OCI-LY7 (cell line): ENCODE data around the gene CBLL1. TPM values are rescaled to one million over a fixed set of nuclear protein-coding genes. Genes with fewer than 3 reads are reported as not detected.

Experiments used
- BruUV-seq: library from RNA; stranded (reverse); fragments of 400-500 nt; replicated peaks from 2 replicates; lab custom pipeline; 2021; lab: Mats Ljungman, UMichigan
- CTCF ChIA-PET: fragments of 300-600 bp; sonication (Branson Sonifier 250); formaldehyde crosslinking; loops from one replicate; lab custom pipeline; 2022; ENCODE audit warnings: antibody characterized with exemption; ENCODE audit not compliant: unreplicated experiment; lab: Charles Lee
- POLR2A ChIA-PET: fragments of 300-600 bp; sonication (Branson Sonifier 250); formaldehyde crosslinking; loops from one replicate; lab custom pipeline; 2022; ENCODE audit warnings: antibody characterized with exemption; lab: Charles Lee
- DNase-seq: peaks from one replicate; pipeline ENCODE4 v3.0.0-alpha.2; 2015; ENCODE audit warnings: low spot score
- H2AFZ ChIP-seq: fragments of 200-600 bp; sonication (generic), shearing (Covaris generic); 2 replicates; pipeline ENCODE4 v1.6.1; 2014; ENCODE audit warnings: mild to moderate bottlenecking, antibody characterized with exemption, low read length, moderate library complexity
- H3K27ac ChIP-seq: fragments of 200-600 bp; sonication (generic); 2 replicates; pipeline ENCODE4 v1.5.1; 2014; ENCODE audit warnings: mixed run types, low read depth, mild to moderate bottlenecking, moderate library complexity, low read length, inconsistent platforms; ENCODE audit not compliant: poor library complexity, severe bottlenecking
- H3K36me3 ChIP-seq: fragments of 200-600 bp; sonication (generic); 2 replicates; pipeline ENCODE4 v1.6.1; 2014; ENCODE audit warnings: mild to moderate bottlenecking, antibody characterized with exemption, low read length, moderate library complexity, mixed read lengths; ENCODE audit not compliant: insufficient read depth
- H3K4me1 ChIP-seq: fragments of 200-600 bp; sonication (generic); 2 replicates; pipeline ENCODE4 v1.5.1; 2014; ENCODE audit warnings: mild to moderate bottlenecking, low read length; ENCODE audit not compliant: insufficient read depth, poor library complexity, severe bottlenecking
- H3K4me2 ChIP-seq: fragments of 200-600 bp; sonication (generic); 2 replicates; pipeline ENCODE4 v1.6.1; 2014; ENCODE audit warnings: mild to moderate bottlenecking, low read length
- H3K4me3 ChIP-seq: fragments of 200-600 bp; sonication (generic); 2 replicates; pipeline ENCODE4 v1.5.1; 2014; ENCODE audit warnings: mild to moderate bottlenecking, low read depth, low read length; ENCODE audit not compliant: poor library complexity, severe bottlenecking
- H3K79me2 ChIP-seq: fragments of 200-600 bp; sonication (generic); 2 replicates; pipeline ENCODE4 v1.6.1; 2016; ENCODE audit warnings: low read depth, mild to moderate bottlenecking, low read length, moderate library complexity, mixed read lengths; ENCODE audit not compliant: insufficient read depth
- H3K9me2 ChIP-seq: fragments of 200-600 bp; sonication (generic); 2 replicates; pipeline ENCODE4 v1.6.1; 2016; ENCODE audit warnings: mild to moderate bottlenecking, low read length, mixed read lengths; ENCODE audit not compliant: insufficient read depth
- H3K9me3 ChIP-seq: fragments of 200-600 bp; sonication (generic); 2 replicates; pipeline ENCODE4 v1.6.1; 2014; ENCODE audit warnings: mild to moderate bottlenecking, mixed run types, low read length, mixed read lengths
- H4K20me1 ChIP-seq: fragments of 200-600 bp; sonication (generic); 2 replicates; pipeline ENCODE4 v1.6.1; 2014; ENCODE audit warnings: mild to moderate bottlenecking, antibody characterized with exemption, low read length, moderate library complexity, mixed read lengths; ENCODE audit not compliant: insufficient read depth
- CTCF ChIP-seq: fragments of 200-600 bp; sonication (generic); conservative IDR thresholded peaks from 2 replicates; pipeline ENCODE4 v1.5.1; 2014; ENCODE audit warnings: mild to moderate bottlenecking, antibody characterized with exemption, low read length, moderate library complexity, mixed read lengths
- EZH2phosphoT487 ChIP-seq: fragments of 200-600 bp; sonication (generic); IDR thresholded peaks from 2 replicates; pipeline ENCODE4 v1.6.1; 2018; ENCODE audit warnings: low read depth, borderline replicate concordance, mild to moderate bottlenecking, mixed run types, antibody characterized with exemption, low read length, moderate library complexity, mixed read lengths
- intact Hi-C: fragments of 100-400 bp; cut with micrococcal nuclease; formaldehyde crosslinking; loops from one replicate; pipeline ENCODE4 v1.10.0; 2022; ENCODE audit not compliant: unreplicated experiment
- total RNA-seq, 2 experiments: library from RNA; depleted of rRNA in 1 of 2; stranded (reverse); fragments of >200 nt in 1 of 2; shearing (Covaris generic) in 1 of 2; gene quantifications; 2 replicates each; pipeline ENCODE4 v1.2.3, GENCODE V29; 2014 to 2022

CBLL1 gene
- total RNA-seq, 2 experiments from 2014 or later = 22.9 to 41.4 TPM

DNA sequence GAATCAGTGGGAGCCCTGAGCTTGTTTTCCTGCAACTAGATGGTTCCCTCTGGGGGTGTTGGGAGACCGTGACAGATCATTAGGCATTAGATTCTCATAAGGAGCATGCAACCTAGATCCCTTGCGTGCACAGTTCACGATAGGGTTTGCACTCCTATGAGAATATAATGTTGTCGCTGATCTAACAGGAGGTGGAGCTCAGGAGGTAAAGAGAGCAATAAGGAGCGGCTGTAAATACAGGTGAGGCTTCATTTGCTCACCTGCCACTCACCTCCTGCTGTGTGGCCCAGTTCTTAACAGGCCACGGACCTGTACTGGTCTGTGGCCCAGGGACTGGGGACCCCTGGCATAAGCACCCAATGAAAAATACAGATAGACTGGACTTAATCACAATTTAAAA lies 48.4 kb downstream of the CBLL1 start:
- Histone ChIP-seq H3K9me2 (no peaks in the 10 kb centered on the region), H2AFZ (no peak overlapping the region), H3K4me1 (no peaks in the 10 kb centered on the region), H3K79me2 (no peaks in the 10 kb centered on the region), H3K4me3 (no peak overlapping the region), H4K20me1 (no peaks in the 10 kb centered on the region), H3K36me3 (no peaks in the 10 kb centered on the region), H3K9me3 (no peaks in the 10 kb centered on the region), H3K27ac (no peak overlapping the region), H3K4me2 (no peak overlapping the region)
- ChIA-PET POLR2A (interaction anchor here (0.6 kb wide), 1 partner anchor 60 kb away, joined by 5 read pairs; no protein-coding TSS in a partner anchor), CTCF (no interaction called here)
- no peak for DNase-seq
- intact Hi-C loops = no loop called here
- BruUV-seq = no TSS peak
- TF ChIP-seq CTCF (no peak), EZH2phosphoT487 (no peak)

GRCh38 chr7:107799647-107800264 lies 55.8 kb downstream of the CBLL1 start:
- no peaks in the 10 kb centered on the region for H3K36me3 ChIP-seq
- H3K4me3 ChIP-seq = no peak overlapping the region
- no peak for TF ChIP-seq CTCF
- TF ChIP-seq EZH2phosphoT487 = no peak
- no peak for DNase-seq
- intact Hi-C loops = no loop called here
- H3K9me3 ChIP-seq = no peaks in the 10 kb centered on the region
- H3K27ac ChIP-seq = no peak overlapping the region
- H2AFZ ChIP-seq = no peak overlapping the region
- ChIA-PET POLR2A (interaction anchor here (0.6 to 1.1 kb wide), 3 partner anchors 11 to 163 kb away, joined by 5 to 9 read pairs (median 6); no protein-coding TSS in a partner anchor), CTCF (no interaction called here)
- H3K4me2 ChIP-seq = no peak overlapping the region
- no peaks in the 10 kb centered on the region for H3K9me2 ChIP-seq
- H4K20me1 ChIP-seq = no peaks in the 10 kb centered on the region
- no TSS peak for BruUV-seq
- no peaks in the 10 kb centered on the region for H3K4me1 ChIP-seq
- H3K79me2 ChIP-seq = no peaks in the 10 kb centered on the region

DNA sequence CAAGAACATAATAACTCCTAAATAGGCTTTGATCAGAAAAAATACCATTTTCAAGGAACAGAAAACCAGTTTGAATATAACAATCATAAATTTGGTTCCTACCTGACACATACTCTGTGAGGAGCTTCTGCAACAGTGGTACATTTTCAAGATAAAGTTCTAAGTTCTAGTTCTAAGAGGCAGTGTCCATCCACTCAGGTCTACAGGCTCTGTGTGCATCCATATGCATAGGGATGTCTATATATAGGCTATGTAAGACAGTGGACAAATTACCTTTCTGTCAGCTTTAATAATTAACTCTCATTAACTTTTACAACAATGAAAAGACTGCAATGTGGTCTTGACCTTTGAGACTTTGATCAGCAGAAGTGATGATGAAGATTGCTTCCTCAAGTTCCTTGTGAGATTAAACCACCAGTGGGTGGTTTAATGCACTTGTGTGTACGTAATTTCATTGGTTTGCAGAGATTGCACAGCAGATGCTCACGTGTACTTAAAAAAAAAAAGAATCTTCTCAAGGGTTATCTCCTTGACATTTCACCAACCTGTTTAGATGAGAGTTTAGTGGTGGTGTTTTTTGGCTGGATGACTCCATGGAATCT lies 59.2 kb downstream of the CBLL1 start, which contains the start of gene SLC26A3:
Gene SLC26A3 (minus strand): TSS at position 215 of the 602 bp plus-strand sequence. CDS start 8,714 bp downstream, outside the sequence.
- no peaks in the 10 kb centered on the region for H3K9me3 ChIP-seq
- no peak within 1 kb of the TSS for H3K4me2 ChIP-seq
- no peaks in the 10 kb centered on the region for H3K9me2 ChIP-seq
- no peaks in the 10 kb centered on the region for H4K20me1 ChIP-seq
- ChIA-PET POLR2A (interaction anchor here (0.7 to 1.0 kb wide), 2 partner anchors 15 to 941 kb away, joined by 3 read pairs; no protein-coding TSS in a partner anchor), CTCF (no interaction called here)
- TF ChIP-seq EZH2phosphoT487 = no peak
- TF ChIP-seq CTCF = no peak
- BruUV-seq = no TSS peak
- no peak within 1 kb of the TSS for H2AFZ ChIP-seq
- no peaks in the 10 kb centered on the region for H3K36me3 ChIP-seq
- no peak within 1 kb of the TSS for H3K27ac ChIP-seq
- H3K4me1 ChIP-seq = no peaks in the 10 kb centered on the region
- no peak within 1 kb of the TSS for H3K4me3 ChIP-seq
- intact Hi-C loops = no loop called here
- H3K79me2 ChIP-seq = no peaks in the 10 kb centered on the region
- DNase-seq = no peak
